Midbrain (tissue), 1 donor: ENCODE results near the gene PAPPA.
A peak's percentile ranks its signal among the peaks of the same experiment; 100 is the strongest.

Experiments used
- DNase-seq: peaks from one replicate; lab custom pipeline; 2025; lab: John Stamatoyannopoulos, UW

PAPPA gene

DNA sequence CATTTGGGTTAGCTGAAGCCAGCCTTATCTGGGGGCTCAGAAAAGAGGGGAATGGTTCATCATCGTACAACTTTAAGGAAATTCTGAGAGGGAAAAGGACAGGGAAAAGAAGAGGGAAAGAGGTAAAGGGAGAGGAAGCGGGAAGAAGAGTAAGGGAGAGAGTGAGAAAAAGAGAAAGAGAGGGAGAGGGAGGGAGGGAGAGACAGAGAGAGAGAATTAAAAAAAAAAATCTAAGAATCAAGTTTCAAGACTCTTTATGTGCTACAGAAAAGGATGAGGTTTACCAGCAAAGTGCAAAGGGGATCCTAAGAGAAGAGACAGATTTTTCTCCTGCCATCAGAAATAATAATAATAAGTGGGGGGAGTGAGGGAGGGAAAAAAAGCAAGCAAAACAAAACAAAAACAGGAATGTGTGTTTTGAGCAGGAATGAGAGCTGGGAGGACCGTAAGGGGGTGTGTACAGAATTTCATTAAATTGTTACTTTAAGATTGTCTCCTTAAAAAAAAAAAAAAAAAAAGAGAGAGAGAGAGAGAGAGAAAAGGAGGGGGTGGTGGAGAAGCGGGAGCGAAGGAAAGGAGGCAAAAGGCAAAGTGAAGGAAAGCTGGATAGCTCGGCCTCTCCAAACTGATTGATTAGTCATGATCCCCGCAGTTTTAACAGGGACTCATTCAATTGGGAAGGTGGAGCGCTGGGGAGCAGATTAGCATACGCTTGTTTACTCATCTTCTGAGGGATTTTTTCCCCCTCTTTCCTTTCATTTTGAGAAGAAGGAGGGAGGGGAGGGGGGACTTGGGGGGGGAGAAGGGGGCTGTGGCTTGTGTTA, 438 bp upstream of the PAPPA start:
- DNase-seq = no peak

DNA sequence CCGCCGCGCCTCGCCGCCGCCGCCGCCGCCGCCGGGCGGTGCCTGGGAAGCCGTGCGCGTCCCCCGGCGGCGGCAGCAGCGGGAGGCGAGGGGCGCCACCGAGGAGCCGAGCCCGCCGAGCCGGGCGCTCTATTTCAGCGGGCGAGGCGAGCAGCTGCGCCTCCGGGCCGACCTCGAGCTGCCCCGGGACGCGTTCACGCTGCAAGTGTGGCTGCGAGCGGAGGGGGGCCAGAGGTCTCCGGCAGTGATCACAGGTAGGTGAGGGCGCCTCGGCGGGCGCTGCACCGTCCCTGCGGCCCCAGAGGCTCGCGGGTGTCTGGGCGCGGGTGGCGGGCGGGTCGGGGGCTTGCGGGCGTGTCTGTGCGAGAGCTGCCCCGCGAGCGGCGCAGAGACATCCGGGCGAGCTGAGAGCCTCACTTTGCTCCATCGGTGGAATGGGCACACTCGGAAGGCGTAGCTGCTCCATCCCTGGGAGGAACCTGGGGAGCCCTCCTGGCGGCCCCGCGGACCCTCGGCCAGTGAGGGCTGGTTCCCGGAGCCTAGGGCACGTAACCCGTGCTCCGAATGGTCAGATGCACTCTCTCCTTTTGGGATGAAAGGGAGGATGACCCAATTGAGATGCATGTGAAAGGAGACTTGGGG, 864 bp downstream of the PAPPA start:
- DNase-seq = no peak

DNA sequence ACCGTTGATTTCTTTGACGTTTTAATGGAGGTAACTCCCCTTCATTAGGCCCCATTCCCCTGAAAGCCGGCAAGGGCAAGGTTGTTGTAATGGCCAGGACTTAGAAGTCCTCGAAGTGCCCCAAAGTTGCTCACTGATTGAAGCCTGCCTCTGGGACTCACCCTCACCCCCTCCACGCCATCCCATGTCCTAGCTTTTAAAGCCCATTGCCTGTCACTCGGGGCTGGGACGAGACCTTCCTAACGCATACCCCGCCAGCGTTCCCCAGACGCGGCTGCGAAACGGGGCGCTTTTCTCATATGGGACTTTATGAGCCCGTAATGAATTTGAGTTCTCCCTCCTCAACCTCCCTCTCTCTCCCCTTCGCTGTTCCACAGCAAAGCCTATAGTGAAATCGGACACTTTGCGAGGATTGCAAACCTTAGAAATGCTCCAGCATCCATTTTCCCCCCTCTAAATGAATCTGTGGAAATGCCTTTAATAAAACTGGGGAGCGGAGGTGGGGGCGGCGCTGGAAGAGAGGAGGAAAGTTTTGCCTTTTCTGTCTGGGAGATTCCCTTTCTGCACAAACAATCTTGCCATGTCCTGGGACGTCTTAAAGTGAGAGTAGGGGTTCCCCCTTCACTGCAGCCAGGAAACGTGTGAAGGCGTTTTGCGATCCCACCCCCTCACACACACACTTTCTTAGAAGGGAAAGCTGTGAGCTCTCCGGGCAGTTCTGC, 1.5 kb downstream of the PAPPA start:
- no peak for DNase-seq

DNA sequence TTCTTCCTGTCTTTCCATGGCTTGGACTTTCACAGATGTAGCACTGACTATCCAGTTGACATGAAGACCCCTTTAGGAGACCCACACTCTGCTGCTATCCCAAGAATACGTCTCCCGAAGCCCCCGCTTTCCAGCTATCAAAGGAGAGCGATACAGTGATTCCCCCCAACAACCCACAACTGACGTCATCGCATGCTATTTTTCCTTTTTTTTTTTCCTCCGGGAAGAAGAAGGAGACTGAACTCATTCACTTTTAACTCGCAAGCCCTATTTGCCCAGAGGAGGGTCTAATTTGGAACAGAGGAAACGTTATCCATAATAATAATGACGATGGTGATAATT, 2.1 kb downstream of the PAPPA start:
- DNase-seq = peak; percentile 5

DNA sequence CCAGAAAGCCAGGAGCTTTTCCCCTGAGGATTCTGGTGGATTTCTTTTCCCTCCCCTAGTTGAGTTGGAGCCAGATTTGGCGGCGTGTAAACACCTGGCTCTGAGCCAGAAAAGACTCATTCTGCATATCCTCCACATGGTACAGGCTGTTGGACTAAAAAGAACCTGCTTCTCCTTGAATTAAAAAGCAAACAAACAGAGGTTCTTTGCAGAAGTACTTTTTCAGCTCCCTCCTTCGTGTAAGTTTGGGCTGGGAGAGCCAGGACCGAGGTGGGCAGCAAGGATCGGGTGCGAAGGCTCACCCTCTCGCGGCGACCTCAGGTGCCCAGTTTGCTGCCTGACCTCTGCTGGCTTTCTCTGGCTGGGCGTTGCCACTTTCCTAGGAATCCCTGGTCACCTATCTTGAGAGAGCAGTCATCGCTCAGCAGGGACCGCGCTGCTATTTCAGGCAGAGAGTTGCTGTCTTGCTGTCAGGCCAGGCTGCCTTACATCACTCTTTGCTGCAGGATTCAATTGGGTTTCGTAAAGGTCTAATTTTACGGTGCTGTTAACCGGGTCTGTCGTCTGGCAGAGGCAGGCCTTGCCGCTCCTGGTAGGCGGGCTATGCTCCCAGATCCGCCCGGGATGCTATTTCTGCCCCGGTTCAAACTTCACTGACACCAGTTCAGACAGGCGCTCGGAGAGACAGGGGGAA, 3.2 kb downstream of the PAPPA start:
- peak; percentile 20 for DNase-seq

DNA sequence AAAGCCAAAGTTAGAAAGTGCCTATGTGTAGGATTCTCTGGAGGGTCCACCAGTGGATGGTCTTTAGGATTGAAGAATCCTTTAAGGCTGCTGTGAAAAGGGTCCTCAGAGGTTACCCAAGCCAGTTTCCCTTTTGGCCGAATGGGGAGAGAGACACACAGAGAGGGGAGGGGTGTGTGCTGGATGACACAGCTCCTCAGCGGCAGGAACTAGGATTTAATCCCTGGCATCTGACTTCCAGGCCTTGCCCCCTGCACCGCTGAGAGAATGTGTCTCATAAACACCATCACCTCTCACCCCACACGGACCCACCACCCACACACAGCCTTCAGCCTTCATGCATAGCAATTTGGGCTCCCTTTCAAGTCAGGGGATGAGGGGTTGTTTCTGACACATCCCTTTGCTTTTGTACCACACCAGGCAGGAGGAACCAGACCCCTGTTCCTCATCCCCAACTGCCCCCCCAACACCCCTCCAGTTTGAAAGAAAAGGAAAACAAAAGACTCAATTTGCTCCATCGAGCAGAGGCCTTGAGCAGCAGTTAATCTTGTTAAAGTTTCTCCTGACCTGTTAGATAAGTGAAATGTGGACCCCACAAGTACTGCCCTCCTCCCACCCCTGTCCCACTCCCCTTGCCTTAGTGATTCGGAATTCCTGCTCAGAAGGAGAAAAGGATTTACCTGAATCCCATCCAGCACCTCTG, 4.0 kb downstream of the PAPPA start:
- no peak for DNase-seq

DNA sequence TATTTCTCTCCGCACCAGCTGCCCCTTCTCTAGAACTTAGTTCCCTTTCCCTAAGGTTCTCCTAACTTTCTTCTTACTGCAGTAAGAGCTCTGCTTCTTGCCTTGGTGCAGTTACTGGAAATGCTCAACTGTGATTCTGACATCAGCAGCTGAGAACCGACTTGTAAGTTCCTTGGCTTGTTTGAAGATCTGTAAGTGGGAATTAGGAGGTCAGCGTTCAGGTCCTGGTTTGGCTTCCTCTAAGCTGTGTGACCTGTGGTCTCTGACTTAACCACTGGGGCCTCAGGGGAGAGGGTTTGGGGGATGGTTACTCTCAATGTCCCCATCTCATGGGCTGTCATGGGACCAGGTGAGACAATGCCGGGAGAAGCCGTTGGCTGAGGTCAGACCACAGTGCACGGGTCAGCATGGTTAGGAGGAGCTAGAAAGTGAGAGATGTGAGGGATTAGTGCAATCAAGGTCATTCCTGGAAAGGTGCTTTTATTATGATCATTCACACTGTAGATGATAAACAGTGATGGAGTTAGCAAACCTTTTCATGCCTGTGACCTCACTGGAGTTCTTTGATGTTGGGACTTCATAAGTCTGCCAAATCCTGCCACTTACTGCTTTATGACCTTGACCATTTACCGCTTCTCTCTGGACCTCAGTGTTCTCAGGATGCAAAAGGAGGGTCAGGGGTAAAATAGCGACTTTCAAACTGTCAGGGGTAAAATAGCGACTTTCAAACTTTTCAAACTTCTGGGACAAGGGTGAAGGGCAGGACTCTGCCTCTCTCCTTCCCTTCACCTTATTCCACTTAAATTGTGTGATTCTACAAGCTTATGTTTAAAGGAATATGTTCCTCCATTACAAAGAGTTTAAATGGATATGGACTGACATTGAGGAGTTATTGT, 7.3 kb downstream of the PAPPA start:
- DNase-seq = no peak

DNA sequence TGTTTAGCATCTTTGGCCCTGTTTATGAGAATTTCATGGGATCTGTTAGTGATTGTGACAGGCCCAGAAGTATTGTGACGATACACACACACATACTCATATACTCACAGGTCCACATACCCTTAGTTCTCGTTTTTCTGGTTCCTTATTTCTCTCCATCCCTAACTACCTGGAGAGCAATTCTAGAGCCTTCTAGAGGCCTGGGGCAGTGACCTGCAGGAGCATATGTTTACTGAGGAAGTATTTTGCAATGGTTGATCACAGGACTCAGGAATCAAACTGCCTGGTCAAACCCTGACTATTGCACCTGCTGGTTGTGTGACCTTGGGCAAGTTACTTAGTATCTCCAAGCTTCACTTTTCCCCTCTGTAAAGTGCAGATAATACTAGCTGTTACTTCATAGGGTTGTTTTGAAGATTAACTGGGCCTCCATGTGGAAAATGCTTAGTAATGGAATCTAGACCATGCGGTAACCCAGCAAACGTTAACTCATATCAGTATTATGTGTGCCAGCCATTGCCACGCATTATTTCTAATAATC, 8.7 kb downstream of the PAPPA start:
- no peak for DNase-seq

DNA sequence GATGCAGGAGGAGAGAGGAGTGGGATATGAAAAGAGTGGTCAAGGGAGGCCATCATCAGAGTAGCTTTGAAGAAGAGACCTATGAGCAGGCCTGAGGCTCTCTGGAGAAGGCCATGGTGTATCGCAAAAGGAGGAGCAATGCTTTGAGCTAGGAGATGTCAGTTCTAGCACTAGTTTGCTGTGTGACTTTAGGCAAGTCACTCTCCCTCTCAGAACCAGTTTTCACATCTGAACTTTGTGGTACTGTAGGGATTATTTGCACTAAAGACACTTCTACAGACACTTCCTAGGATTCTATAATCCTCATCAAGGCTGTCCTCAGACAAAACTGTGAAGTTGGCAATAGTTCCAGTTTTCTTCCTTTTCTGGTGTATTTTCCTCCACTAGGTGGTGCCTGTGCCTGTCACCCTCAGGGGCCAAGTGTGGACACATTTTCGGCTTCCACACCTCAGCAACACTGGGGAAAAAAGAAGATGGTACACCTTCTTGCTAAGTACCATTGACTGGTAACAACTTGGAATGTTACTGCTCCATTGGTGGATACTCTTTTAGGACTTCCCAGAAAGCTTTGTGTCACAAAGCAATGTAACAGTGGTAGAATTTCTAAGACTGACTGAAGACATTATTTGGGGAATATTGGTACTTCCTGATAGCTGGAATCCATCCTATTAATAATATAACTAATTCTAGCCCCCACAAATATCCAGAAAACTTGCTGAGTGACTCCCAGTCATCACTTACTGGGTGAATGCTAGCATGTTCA, 9.9 kb downstream of the PAPPA start:
- DNase-seq = no peak

DNA sequence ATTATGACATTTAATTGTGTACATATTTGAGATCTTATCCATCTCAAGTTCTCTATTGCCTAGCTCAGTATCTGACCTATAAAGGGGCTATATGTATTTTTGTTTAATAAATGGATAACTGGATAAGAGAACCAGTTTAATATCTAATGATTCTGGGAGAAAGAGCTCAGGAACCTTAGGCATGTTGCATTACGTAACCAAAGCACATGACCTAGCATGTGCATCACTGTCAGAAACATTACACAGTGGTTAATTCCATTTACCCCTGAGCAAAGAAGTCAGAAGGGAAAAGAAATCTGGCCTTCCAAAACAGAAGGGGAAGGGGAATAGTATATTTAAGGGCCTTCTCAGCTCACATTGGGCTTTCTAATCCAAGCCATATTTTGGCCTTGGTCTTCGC, 12.3 kb downstream of the PAPPA start:
- no peak for DNase-seq

DNA sequence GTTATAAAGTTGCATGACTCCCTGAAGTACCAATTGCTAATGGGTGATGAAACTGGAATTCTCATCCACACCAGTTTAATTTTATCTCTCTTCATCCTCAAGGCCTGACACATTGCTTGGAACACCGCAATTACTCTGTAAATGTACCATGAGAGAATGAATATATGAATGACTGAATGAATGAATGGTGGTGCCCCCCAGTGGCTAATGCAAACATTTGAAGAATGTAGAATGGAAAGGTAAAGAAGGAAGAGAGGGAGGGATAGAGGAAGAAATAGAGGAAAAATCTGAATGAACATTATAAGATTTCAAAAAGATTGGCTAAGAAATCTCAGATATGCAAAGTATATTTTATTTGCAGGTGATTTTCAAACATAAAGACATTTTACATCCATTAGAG, 13.1 kb downstream of the PAPPA start:
- no peak for DNase-seq

DNA sequence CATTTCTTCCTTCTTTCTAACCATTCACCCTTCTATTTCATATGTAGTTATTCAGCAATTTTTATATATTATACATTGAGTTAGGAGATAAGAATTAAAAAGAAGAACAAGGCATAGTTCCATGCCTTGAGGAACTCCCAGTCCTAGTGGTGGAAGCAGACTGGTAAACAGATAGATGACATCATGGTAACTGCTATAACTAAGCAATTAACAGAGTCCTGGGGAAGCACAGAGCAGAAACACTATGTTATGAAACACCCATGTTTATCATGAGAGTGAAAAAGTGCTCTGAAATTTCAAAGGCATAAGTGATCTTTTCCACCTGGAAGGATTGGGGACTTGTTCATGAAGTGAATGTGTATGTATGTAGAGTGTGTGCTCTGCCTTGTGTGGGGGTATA, 14.6 kb downstream of the PAPPA start:
- no peak for DNase-seq

DNA sequence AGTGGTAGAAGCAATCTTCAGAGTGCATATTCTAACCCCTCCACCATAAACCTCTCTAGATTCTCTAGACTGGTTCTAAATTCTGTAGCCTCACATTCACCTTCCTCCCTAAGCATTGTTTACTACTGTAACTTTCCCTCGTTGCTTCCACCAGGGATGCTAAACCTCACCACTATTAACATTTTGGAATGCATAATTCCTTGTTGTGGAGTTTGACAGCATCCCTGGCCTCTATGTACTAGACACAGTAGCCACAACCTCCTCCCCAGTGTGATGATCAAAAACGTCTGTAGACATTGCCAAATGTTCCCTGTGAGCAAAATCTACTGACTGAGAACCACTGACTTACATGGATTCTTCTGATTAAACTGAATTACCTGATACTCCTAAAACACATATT, 18.6 kb downstream of the PAPPA start:
- no peak for DNase-seq

DNA sequence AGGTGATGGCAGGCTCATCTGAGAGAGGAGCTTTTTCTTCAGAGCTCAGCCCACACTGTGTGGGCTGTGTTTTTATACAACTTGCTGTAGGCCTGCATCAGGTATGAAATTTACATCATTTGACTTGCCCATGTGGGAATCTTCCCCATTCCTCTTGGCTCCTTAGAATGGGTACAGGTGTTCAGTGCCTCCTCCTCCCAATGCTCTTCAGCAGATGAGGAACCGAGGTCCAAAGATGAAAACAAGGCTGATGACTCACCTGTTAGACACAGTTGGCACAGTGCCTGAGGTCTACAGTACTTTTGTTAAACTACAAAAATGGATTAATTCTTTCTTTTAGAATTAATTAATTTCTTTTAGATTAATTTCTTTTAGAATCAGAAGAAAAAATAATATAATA, 20.8 kb downstream of the PAPPA start:
- DNase-seq = no peak

DNA sequence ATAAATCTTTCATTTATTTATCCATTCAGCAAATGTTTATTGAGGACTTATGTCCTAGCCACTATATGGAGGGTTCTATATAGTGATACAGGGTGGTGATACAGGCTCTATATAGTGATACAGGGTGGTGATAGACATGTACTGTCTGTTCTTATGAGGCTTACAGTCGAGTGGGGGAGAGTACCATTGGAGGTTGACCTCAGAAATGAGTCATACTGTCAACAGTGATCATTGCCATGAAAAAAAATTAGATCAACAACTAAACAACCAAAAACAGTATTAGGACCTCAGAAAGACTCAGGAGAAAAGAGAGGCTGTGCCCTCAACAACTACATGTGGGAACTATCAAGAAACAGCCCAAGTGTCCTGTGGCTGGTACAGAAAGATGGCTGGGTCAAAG, 22.0 kb downstream of the PAPPA start:
- DNase-seq = no peak

DNA sequence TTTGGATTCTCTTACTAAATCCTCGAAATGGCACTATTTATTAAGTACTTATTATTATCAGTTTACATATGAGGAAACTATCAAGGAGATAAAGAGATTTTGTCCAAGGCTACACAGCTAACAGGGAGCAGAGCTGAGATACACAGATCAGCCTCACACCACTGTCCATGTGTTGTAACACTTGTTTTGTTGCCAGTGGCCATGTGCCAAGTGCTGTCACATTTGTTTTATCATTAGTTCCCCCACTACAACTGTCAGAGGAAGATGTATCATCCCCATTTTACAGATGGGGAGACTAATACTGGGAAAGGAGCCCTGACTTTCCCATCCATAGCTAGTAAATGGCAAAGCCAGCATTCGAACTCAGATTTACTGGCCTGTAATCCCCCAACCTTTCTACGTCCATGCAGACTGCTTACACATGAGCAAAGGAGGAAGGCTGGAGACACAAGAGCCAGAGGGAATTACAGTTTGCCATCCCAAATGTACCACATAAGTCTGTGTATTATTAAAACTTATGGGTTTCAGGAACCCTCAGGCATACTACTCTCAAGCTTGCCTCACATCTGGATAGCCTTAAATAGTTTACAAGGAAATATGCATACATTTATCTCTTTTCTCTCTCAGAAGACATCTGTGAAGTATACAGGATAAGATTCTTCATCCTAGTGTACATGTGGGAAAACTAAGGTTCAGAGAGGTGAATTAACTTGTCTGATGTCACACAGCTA, 25.1 kb downstream of the PAPPA start:
- DNase-seq = no peak

DNA sequence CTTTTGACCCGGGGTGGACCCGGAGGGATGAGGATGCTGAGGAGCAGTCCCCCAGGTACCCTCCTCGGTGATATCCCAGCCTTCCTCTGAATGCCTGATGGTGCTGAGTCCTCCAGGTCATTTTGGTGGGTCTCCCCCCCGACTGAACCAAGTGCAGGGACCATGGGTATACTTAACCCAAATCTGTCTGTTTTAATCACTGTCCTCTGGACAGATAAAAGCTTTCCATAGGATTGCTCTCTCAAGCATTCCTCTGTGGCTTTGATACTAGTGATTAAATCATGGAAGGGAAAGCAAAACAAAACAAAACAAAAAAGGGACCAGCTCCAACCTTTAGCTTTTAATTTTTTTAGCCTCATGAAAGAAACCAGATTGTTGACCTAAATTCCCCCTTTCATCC, 26.0 kb downstream of the PAPPA start:
- DNase-seq = no peak

DNA sequence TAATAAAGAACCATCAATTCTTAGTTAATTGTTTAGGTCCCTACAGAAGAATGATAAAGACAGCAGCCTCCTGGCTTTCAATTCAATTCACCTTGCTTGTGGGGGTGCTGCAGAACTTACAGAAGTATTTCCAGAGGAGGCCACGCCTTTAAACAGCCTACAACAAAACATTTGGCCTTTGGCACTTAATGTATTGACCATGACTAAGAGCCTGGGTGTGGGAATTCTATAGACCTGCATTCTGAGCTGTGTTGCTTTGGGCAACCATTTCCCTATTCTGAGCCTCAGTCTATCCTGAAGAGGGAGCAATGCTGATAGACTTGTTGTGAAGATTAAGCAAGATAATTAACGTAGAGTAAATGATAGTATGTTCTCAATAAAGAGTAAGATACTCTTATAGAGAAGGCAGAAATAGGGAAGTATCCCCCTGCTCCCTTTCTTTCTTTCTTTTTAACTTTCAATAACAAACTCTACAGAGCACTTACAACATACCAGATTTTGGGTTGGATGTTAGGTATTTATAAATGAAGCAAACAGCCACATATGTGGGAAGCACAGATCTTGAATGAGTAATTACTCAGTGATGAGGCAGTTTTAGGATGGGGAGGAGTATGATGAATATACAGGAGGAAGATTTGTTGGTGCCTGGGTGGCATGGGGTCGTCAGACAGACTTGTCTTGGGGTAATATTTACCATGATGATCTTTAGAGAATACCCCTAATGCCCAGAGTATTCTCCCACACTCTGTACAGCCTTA, 28.4 kb downstream of the PAPPA start:
- no peak for DNase-seq
